NOMO-1 treated with DMSO at 0.1 percent for 48 hours (cell line): Measurements from ENCODE around the gene GNB5.

ENCODE experiments used
- DNase-seq: peaks from one replicate; lab custom pipeline; 2025; ENCODE audit not compliant: unreplicated experiment; lab: John Stamatoyannopoulos, UW

Gene GNB5

DNA sequence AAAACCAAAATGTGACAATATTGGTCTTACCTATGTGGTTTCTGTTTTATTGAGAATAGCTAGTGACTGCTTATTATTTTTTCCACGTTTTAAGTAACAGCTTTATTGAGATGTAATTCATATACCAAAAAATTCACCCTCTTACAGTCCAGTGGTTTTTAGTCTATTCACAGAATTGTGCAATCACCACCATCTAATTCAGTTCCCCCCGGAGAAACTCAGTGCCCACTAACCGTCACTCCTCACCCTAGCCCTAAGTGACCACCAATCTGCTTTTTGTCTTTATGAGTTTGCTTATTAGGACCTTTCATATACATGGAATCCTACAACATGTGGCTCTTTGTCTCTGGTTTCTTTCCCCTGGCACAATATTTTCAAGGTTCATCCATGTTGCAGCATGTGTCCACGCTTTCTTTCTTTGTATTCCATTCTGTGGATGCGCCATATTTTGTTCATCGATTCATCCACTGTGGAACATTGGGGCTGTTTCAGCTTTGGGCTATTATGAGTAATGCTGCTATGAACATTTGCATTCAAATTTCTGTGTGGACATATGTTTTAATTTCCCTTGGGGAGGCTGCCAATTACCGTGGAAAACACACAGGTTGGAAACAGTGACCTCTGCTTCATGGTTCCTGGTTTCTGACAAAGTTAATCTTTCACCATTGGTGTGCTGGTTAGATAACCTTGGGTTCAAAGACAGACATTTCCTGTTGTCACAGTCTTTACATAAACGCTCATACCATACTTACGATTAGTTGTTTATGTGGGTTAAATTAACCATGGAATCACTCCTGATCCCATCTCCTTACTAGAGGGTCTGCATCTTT lies 75.4 kb downstream of the GNB5 start:
- peak; percentile 31 for DNase-seq

DNA sequence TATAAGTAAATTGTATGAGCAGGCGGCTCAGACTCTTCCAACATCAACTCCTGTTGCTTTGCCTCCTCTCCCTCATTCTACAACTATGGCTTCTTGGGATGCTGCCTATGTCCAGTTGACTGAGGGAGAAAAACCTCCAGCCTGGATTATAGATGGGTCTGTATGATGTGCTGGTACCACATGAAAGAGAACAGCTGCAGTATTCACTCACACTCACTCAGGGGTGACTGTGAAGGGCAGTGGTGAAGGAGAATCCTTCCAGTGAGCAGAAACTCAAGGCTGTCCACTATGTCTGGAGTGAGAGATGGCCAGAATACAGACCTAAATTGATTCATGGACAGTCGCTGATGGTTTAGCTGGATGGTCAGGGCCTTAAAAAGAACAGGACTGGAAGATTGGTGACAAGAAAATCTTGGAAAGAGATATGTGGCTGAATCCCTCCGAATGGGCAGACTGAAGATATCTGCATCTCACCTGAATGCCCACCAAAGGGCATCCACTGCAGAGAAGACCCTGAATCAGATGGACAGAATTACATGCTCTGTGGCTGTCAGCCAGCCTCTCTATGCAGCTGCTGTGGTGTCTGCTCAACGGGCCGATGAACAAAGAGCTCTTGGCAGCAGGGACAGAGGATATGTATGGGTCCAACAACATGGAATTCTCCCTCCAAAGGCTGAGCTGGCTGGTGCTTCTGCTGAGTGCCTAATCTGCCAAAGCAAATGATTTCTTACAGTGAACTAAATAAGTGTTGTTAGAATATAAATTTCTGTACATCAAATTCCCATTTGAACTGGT lies 76.7 kb downstream of the GNB5 start:
- DNase-seq, result no peak

GRCh38 chr15:52113708-52114107 lies 77.5 kb downstream of the GNB5 start:
- no peak for DNase-seq

DNA sequence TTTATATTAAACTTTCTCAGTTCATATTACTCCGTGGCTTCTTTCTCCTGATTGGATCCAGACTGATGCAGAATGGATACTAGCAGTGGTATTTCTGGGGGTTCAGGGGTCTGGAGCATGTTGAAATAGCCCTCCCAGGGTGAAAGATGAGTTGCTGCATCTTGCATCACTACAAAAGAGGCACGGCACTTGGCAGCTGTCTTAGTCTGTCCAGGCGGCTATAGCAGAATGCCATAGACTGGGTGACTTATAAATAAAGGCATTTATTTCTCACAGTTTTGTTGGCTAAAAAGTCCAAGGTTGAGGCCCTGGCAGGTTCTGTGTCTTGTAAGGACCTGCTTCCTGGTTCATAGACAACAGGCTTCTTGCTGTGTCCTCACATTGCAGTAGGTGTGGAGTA lies 78.0 kb downstream of the GNB5 start:
- DNase-seq, result no peak

DNA sequence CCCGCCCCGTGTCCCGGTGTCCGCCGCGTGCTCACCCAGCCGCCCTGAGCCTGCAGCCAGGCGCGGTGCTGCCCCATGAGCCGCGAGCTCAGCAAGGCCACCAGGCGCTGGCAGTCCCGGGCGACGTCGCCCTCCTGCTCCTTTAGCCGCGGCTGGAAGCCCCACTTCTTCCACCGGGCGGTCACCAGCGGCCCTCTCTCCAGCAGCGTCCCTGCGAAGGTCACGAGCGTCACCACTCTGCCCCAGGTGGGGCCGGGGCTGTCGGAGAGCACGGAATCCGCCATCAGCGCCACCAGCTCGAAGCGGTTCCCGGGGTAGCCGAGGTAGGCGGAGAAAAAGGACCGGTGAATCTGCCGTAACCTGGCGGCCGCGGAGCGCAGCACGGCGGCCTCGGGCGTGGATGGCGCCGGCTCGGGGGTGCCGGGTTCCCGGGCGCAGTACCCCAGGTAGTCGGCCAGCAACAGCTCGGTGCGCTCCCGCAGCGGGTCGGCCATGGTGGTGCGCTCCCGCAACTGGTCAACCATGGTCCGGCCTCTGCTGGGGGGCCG lies 78.9 kb downstream of the GNB5 start:
- DNase-seq, result no peak

GRCh38 chr15:52111517-52112202 lies 79.5 kb downstream of the GNB5 start:
- DNase-seq, result no peak

DNA sequence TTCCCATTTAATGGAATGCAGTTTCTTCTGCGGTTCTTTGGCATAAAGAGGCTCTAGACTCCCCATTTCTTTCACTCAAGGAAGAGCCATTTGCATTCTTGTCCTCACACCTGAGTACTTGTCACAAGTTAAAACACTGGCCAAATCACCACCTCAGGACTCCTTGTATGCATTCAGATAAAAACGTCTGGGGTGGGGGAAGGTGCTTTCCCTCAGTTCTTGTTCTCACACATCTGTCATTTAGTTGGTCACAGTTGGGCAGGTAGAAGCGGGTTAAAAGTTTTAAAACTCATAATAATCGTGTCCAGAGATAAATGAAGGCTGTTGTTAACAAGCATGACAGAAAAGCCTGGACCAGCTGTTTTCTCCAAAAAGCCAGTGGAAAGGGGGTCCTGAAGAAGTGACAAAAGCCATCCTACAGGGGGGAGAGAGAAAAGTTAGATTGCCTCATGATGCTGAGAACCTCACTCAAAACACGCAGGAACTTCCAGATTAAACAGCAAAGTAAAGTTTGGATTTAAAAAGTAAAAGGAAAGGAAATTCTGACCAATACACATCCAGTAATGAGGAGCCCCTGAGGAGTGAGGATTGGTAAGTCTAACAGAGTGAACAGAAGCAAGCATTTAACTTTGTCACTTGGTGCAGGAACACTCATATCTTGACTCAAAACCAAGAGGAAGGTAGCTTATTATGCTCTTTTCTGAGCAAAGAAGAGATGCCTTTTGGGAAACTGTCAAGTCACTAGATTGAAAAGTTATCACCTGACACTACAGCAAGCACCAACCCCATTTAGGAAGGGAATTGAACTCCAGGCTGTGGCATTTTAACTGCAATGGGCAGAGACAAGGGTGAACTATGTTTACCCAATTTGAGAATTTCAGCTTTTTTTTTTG lies 81.4 kb downstream of the GNB5 start:
- no peak for DNase-seq

- DNase-seq, result no peak
Measured at GRCh38 chr15:52107238-52107637, 84.0 kb downstream of the GNB5 start.

DNA sequence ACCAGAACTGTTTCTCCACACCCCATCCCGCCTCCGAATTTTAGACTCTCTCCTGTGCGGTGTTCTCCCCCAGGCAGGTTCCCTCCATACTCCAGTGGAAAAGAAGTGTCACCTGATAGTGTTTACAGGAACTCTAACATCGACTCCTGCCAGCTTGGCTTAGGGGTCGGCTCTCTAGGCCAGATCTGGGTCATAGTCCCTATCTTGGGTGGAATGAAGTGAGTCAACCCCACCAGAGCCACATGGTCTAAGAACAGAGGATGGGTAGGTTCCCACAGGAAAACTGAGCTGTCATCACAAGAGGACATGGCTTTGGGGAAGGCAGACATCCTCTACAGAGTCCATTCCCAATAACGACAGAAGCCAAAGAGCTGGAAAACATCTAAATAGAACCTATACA lies 84.6 kb downstream of the GNB5 start:
- no peak for DNase-seq

DNA sequence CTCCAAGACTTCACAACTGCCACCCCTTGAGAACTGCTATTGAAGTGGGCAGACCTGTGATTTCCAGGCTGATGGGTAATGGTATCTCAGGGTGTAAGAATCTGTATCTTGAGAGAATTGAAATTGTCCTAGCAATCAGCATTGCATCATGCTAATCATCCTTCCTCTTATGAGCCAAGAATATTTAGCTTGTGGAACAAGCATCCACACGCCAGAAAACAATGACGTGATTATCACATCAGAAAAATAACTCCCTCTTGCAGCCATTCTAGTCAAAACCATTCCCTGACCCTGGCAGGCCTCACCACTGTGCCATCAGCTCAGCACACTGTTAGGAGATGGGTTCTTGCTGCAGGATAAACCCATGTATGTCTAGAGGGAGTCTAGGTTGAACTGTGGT lies 85.3 kb downstream of the GNB5 start:
- peak; percentile 52 for DNase-seq

- DNase-seq, result no peak
Measured at GRCh38 chr15:52104532-52105004, 86.6 kb downstream of the GNB5 start.

GRCh38 chr15:52103217-52104207 lies 87.7 kb downstream of the GNB5 start:
- DNase-seq, result peak; percentile 64

DNA sequence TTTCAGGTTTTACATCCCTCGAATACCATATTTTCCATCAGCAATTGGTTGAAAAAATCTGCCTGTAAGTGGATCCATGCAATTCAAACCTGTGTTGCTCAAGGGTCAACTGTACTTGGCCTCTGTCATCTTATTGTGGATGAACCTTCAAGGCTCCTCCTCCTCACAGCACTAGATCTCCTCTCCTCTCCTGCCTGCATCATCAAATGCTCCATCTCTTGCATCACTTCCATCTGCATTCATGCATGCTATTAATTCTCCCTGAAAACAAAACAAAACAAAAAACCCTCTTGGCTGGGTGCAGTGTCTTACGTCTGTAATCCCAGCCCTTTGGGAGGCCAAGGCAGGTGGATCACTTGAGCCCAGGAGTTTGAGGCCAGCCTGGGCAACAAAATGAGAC lies 88.7 kb downstream of the GNB5 start:
- DNase-seq, result no peak

GRCh38 chr15:52101542-52102323 lies 89.5 kb downstream of the GNB5 start:
- DNase-seq, result peak; percentile 77

DNA sequence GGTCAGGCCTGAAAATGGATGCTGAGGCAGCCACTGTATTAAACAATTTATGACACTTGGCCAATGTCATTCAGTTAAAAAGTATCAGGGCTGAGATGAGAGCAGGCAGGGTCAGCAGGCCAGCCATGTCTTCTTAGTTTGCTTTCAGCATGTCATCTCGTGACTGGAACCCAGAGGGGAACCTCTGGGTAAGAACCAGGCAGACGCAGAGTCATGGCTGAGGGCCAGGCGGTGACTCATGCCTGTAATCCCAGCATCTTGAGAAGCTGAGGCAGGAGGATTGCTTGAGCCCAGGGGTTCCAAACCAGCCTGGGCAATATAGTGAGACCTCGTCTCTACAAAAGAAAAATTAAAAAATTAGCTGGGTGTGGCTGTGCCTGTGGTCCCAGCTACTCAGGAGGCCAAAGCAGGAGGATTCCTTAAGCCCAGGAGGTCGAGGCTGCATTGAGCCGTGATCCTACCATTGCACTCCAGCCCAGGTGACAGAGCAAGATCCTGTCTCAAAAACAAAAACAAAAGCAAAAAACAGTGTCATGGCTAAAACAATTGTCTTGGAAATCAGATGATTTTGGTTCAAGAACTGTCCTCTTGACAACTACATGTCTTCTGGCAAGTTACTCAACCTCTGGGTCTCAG lies 90.3 kb downstream of the GNB5 start:
- DNase-seq, result peak; percentile 55

DNA sequence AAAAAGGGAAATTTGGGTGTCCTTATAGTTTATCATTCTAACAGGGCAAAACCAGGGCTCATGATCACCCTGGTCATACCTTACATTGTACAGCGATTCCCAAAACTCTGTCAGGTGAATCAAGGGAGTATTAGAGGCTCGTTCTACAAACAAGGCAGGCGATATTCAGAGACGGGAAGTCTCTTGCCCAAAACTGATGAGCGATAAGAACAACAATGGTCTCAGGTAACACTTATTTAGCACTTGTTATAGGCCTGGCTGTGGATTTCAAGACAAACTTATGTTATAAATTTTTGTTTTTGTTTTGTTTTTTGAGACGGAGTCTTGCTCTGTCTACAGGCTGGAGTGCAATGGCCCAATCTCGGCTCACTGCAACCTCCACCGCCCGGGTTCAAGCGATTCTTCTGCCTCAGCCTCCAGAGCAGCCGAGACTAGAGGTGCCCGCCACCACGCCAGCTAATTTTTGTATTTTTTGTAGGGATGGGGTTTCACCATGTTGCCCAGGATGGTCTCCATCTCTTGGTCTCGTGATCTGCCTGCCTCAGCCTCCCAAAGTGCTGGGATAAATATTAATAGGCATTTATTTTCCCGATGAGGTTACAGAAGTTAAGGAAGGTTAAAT lies 91.4 kb downstream of the GNB5 start:
- DNase-seq, result no peak

DNA sequence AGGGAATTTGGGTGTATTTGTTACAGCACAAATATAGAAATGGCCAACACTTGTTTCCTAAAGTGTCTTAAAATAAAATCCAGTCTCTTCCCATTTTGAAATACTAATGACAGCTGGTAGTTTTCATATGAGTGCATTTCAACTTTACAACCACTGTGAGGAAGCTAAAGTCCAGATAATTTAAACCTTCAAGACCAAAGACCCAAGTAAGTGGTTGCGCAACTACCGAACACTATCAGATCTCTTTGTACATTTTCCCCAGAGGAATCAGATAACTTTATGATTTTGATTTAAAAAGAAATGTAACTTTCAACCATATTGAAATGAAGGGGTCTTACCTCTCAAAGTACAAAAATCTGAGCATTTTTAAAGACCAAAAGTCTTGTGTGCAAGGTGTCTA lies 92.9 kb downstream of the GNB5 start:
- DNase-seq, result peak; percentile 74
